C4-2B (cell line): Measurements from ENCODE around the gene MOSPD2.

Experiments used
- H3K27ac ChIP-seq: fragments of 450-650 bp; 2 replicates; pipeline ENCODE4 v1.5.1; 2017
- ZFX ChIP-seq: fragments of 450-650 bp; IDR thresholded peaks from 2 replicates; pipeline ENCODE4 v1.6.1; 2017
- TF ChIP-seq, protein P1 (sequence below): fragments of 450-650 bp; conservative IDR thresholded peaks from 2 replicates; pipeline ENCODE4 v1.5.1; 2017; ENCODE audit warnings: mild to moderate bottlenecking

MOSPD2 gene

GRCh38 chrX:14936561-14936960 lies 63.3 kb downstream of the MOSPD2 start:
- no peak overlapping the region for H3K27ac ChIP-seq
- TF ChIP-seq, protein P1, sequence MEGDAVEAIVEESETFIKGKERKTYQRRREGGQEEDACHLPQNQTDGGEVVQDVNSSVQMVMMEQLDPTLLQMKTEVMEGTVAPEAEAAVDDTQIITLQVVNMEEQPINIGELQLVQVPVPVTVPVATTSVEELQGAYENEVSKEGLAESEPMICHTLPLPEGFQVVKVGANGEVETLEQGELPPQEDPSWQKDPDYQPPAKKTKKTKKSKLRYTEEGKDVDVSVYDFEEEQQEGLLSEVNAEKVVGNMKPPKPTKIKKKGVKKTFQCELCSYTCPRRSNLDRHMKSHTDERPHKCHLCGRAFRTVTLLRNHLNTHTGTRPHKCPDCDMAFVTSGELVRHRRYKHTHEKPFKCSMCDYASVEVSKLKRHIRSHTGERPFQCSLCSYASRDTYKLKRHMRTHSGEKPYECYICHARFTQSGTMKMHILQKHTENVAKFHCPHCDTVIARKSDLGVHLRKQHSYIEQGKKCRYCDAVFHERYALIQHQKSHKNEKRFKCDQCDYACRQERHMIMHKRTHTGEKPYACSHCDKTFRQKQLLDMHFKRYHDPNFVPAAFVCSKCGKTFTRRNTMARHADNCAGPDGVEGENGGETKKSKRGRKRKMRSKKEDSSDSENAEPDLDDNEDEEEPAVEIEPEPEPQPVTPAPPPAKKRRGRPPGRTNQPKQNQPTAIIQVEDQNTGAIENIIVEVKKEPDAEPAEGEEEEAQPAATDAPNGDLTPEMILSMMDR, result no peak
- TF ChIP-seq ZFX, result no peak

GRCh38 chrX:14939644-14940043 lies 66.4 kb downstream of the MOSPD2 start:
- H3K27ac ChIP-seq, result no peak overlapping the region
- TF ChIP-seq, protein P1, result no peak
- no peak for TF ChIP-seq ZFX

GRCh38 chrX:14941301-14941700 lies 68.1 kb downstream of the MOSPD2 start:
- H3K27ac ChIP-seq, result no peak overlapping the region
- TF ChIP-seq, protein P1, result no peak
- TF ChIP-seq ZFX, result no peak

DNA sequence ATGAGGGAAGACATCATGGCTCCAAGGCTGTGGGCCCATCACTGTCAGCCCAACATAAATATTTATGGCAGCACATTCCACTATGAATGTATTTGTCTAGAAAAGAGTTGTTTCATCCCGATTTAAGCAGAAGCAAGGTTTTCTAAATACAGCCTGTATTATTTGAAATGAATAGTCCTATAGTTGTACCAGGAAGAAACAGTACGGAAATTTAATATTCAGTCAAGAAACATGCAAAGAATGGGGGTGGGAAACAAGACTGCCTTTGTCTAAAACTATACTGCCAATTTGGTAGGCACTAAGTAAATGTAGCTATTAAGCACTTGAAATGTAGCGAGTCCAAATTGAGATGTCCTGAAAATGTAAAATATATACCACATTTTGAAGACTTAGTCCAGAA lies 69.1 kb downstream of the MOSPD2 start:
- TF ChIP-seq, protein P1, result no peak
- no peak for TF ChIP-seq ZFX
- H3K27ac ChIP-seq, result no peak overlapping the region

DNA sequence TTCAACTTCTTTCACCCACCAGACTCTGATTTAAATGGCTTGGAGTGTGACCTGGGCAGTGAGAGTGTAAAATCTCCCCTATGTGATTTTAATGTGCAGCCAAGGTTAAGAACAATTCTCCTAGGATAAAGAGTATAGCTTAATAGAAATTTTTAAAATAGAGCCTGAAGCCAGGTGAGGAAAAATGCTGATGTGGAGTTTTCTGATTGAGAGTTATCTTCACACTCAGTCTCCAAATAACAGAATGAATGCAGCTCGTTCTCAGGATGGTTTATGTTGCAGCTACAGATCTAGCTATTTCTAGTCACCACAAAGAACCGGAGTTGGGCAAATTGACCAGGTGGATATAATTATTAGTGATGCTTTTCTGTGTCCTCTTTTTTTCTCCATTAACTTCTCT lies 70.7 kb downstream of the MOSPD2 start:
- H3K27ac ChIP-seq, result no peak overlapping the region
- no peak for TF ChIP-seq ZFX
- TF ChIP-seq, protein P1, result no peak

GRCh38 chrX:14946606-14947155 lies 73.5 kb downstream of the MOSPD2 start:
- TF ChIP-seq ZFX, result no peak
- TF ChIP-seq, protein P1, result no peak
- no peak overlapping the region for H3K27ac ChIP-seq

GRCh38 chrX:14948691-14949090 lies 75.5 kb downstream of the MOSPD2 start:
- H3K27ac ChIP-seq, result no peak overlapping the region
- TF ChIP-seq, protein P1, result no peak
- no peak for TF ChIP-seq ZFX
